ENCODE data around the gene KIF6.

- no peak for TF ChIP-seq ZNF449 (tag by site-specific recombination; IDR thresholded peaks at IDR 0.05)
- TF ChIP-seq PBX3 (CRISPR knock-in tag; IDR thresholded peaks at IDR 0.05): no peak
Observed at GRCh38 chr6:39295611-39296011, 429.6 kb downstream of the KIF6 start.
